H1 (cell line): ENCODE measurements around the gene SNU13. TPM values are rescaled to one million over a fixed set of nuclear protein-coding genes. Genes with fewer than 3 reads are reported as not detected.

Experiments used
- CTCF ChIA-PET: fragments of 300-600 bp; sonication (Branson Sonifier 250); formaldehyde crosslinking; loops from one replicate; lab custom pipeline; 2021; ENCODE audit not compliant: partially characterized antibody; lab: Charles Lee
- POLR2A ChIA-PET: fragments of 300-600 bp; sonication (Branson Sonifier 250); formaldehyde crosslinking; loops from one replicate; lab custom pipeline; 2021; ENCODE audit warnings: inconsistent platforms; ENCODE audit not compliant: partially characterized antibody; lab: Charles Lee
- DNase-seq, 2 experiments: peaks; one replicate each; pipeline versions ENCODE4 v3.0.0 to v3.0.0-alpha.2; 2010 to 2022; ENCODE audit warnings: low spot score in 2 of 2, low read depth in 1 of 2, mixed read lengths in 1 of 2
- FAIRE-seq: peaks from 2 replicates; lab custom pipeline; 2011; peaks lifted over from hg19 to GRCh38; lab: Jason Lieb, UNC
- H2AFZ ChIP-seq: 2 replicates; pipeline ENCODE4 v1.8.1; 2012; ENCODE audit warnings: low read length, inconsistent platforms
- H2AK5ac ChIP-seq: 2 replicates; pipeline ENCODE4 v1.6.1; 2013; ENCODE audit warnings: low read depth, low read length
- H2BK120ac ChIP-seq: replicated peaks from 2 replicates; pipeline ENCODE3; 2013; ENCODE audit warnings: low read depth, low read length, inconsistent platforms
- H2BK12ac ChIP-seq: 2 replicates; pipeline ENCODE4 v1.6.1; 2013; ENCODE audit warnings: low read depth, low read length
- H2BK15ac ChIP-seq: 2 replicates; pipeline ENCODE4 v1.6.1; 2013; ENCODE audit warnings: low read length
- H2BK20ac ChIP-seq: 2 replicates; pipeline ENCODE4 v1.6.1; 2013; ENCODE audit warnings: low read length
- H2BK5ac ChIP-seq: 2 replicates; pipeline ENCODE4 v1.6.1; 2013; ENCODE audit warnings: low read depth, low read length
- H3K14ac ChIP-seq: 2 replicates; pipeline ENCODE4 v1.6.1; 2013; ENCODE audit warnings: inconsistent platforms; ENCODE audit not compliant: insufficient read length
- H3K18ac ChIP-seq: 2 replicates; pipeline ENCODE4 v1.6.1; 2013; ENCODE audit warnings: low read length; ENCODE audit errors: extremely low read depth
- H3K23ac ChIP-seq: 2 replicates; pipeline ENCODE4 v1.6.1; 2013; ENCODE audit warnings: inconsistent platforms; ENCODE audit not compliant: insufficient read length
- H3K23me2 ChIP-seq: 2 replicates; pipeline ENCODE4 v1.6.1; 2013; ENCODE audit warnings: low read depth, low read length
- H3K27ac ChIP-seq: 2 replicates; pipeline ENCODE4 v1.6.1; 2011; ENCODE audit warnings: low read depth, low read length, inconsistent platforms
- H3K27me3 ChIP-seq, 4 experiments: replicated peaks in 1 of 4; 1 replicate in 1 of 4; 2 replicates in 3 of 4; pipeline versions ENCODE4 v1.6.1 to v1.8.1; 2011 to 2013; ENCODE audit warnings: low read length in 3 of 4, mild to moderate bottlenecking in 3 of 4, inconsistent platforms in 2 of 4, mixed read lengths in 2 of 4, moderate library complexity in 1 of 4; ENCODE audit not compliant: control insufficient read depth in 3 of 4, insufficient read depth in 3 of 4; ENCODE audit errors: extremely low read depth in 1 of 4
- H3K36me3 ChIP-seq, 4 experiments: 2 replicates each; pipeline versions ENCODE4 v1.6.1 to v1.8.1; 2011 to 2013; ENCODE audit warnings: mild to moderate bottlenecking in 4 of 4, low read length in 3 of 4, moderate library complexity in 2 of 4, control low read depth in 1 of 4, inconsistent platforms in 1 of 4; ENCODE audit not compliant: insufficient read depth in 4 of 4, control insufficient read depth in 2 of 4
- H3K4ac ChIP-seq: replicated peaks from 2 replicates; pipeline ENCODE3; 2013; ENCODE audit warnings: low read length, low read depth, mixed read lengths, inconsistent platforms; ENCODE audit not compliant: insufficient read length
- H3K4me1 ChIP-seq, 4 experiments: replicated peaks in 1 of 4; 1 replicate in 1 of 4; 2 replicates in 3 of 4; pipeline versions ENCODE4 v1.6.1 to v1.8.1; 2011 to 2013; ENCODE audit warnings: low read length in 3 of 4, inconsistent platforms in 2 of 4, mixed read lengths in 1 of 4; ENCODE audit not compliant: insufficient read depth in 4 of 4, control insufficient read depth in 3 of 4
- H3K4me2 ChIP-seq, 2 experiments: 2 replicates each; pipeline versions ENCODE4 v1.6.1 to v1.8.1; 2011 to 2013; ENCODE audit warnings: low read depth in 2 of 2, low read length in 2 of 2, control low read depth in 1 of 2, inconsistent platforms in 1 of 2, mild to moderate bottlenecking in 1 of 2; ENCODE audit not compliant: insufficient read depth in 1 of 2
- H3K4me3 ChIP-seq, 4 experiments: fragments of 200-600, 300-600 bp in 1 of 4; sonication (generic), shearing (Covaris generic), sonication (Bioruptor Twin) in 1 of 4; 2 replicates each; pipeline versions ENCODE4 v1.5.1 to v1.8.1; 2011 to 2016; ENCODE audit warnings: low read length in 4 of 4, low read depth in 3 of 4, control low read depth in 2 of 4, inconsistent platforms in 2 of 4, mild to moderate bottlenecking in 2 of 4, mixed read lengths in 1 of 4, moderate library complexity in 1 of 4; ENCODE audit not compliant: insufficient read depth in 2 of 4; ENCODE audit errors: extremely low read depth in 1 of 4
- H3K56ac ChIP-seq: replicated peaks from 2 replicates; pipeline ENCODE3; 2013; ENCODE audit warnings: low read depth, mild to moderate bottlenecking, mixed read lengths, low read length, inconsistent platforms; ENCODE audit not compliant: insufficient read length
- H3K79me1 ChIP-seq: 2 replicates; pipeline ENCODE4 v1.6.1; 2013; ENCODE audit warnings: low read depth, low read length, control low read depth
- H3K79me2 ChIP-seq, 2 experiments: 2 replicates each; pipeline versions ENCODE4 v1.6.1 to v1.8.1; 2012 to 2013; ENCODE audit warnings: low read length in 2 of 2, mild to moderate bottlenecking in 2 of 2, inconsistent platforms in 1 of 2; ENCODE audit not compliant: insufficient read depth in 2 of 2, control insufficient read depth in 1 of 2
- H3K9ac ChIP-seq, 4 experiments: replicated peaks in 1 of 4; 1 replicate in 1 of 4; 2 replicates in 3 of 4; pipeline versions ENCODE4 v1.6.1 to v1.8.1; 2011 to 2013; ENCODE audit warnings: low read depth in 3 of 4, low read length in 3 of 4, control low read depth in 2 of 4, mild to moderate bottlenecking in 2 of 4, moderate library complexity in 2 of 4, inconsistent platforms in 1 of 4; ENCODE audit errors: extremely low read depth in 1 of 4
- H3K9me3 ChIP-seq, 2 experiments: 2 replicates each; pipeline versions ENCODE4 v1.6.1 to v1.8.1; 2012 to 2013; ENCODE audit warnings: mild to moderate bottlenecking in 2 of 2, moderate library complexity in 2 of 2, control low read depth in 1 of 2, inconsistent platforms in 1 of 2, low read depth in 1 of 2, low read length in 1 of 2, mixed read lengths in 1 of 2; ENCODE audit not compliant: insufficient read depth in 2 of 2
- H4K20me1 ChIP-seq, 2 experiments: replicated peaks in 1 of 2; 2 replicates each; pipeline versions ENCODE3 to v1.8.1; 2011 to 2013; ENCODE audit warnings: inconsistent platforms in 2 of 2, low read length in 2 of 2, mild to moderate bottlenecking in 1 of 2; ENCODE audit not compliant: insufficient read depth in 2 of 2, control insufficient read depth in 1 of 2
- H4K5ac ChIP-seq: 2 replicates; pipeline ENCODE4 v1.6.1; 2013; ENCODE audit warnings: low read length, low read depth, mixed read lengths, inconsistent platforms; ENCODE audit not compliant: insufficient read length
- H4K8ac ChIP-seq: 2 replicates; pipeline ENCODE4 v1.8.0; 2013; ENCODE audit warnings: mild to moderate bottlenecking, moderate library complexity, low read length, inconsistent platforms; ENCODE audit not compliant: insufficient read depth; ENCODE audit errors: extremely low read depth
- H4K91ac ChIP-seq: replicated peaks from 2 replicates; pipeline ENCODE3; 2013; ENCODE audit warnings: low read length, mixed read lengths, inconsistent platforms; ENCODE audit not compliant: insufficient read length
- CHD2 ChIP-seq: IDR thresholded peaks from 2 replicates; pipeline ENCODE4 v1.6.1; 2012; ENCODE audit warnings: low read length, improper control_type of control experiment
- WGBS, 2 experiments: shearing (Covaris generic) in 1 of 2; methylation state at CpG; one replicate each; pipeline versions ENCODE4 v1.1.6 to v1.1.7; 2013 to 2015; ENCODE audit warnings: low lambda C conversion rate in 2 of 2, mixed read lengths in 2 of 2, inconsistent platforms in 1 of 2, low coverage in 1 of 2, missing lambda C conversion rate in 1 of 2; ENCODE audit not compliant: insufficient replicate concordance in 2 of 2, insufficient coverage in 1 of 2, insufficient read length in 1 of 2; ENCODE audit errors: extremely low coverage in 1 of 2, missing lambda C conversion rate in 1 of 2; 5-methylcytosine and 5-hydroxymethylcytosine counted together
- polyA plus RNA-seq, 7 experiments: library from polyadenylated mRNA; depleted of rRNA in 3 of 7; stranded (reverse) in 5 of 7; unstranded in 2 of 7; fragments of >200 nt in 5 of 7; fragments of 200-250 nt in 2 of 7; gene quantifications; 1 replicate in 5 of 7; 2 replicates in 1 of 7; 4 replicates in 1 of 7; pipeline versions ENCODE4 v1.2.1 to v1.2.3, GENCODE V29; 2011 to 2013; ENCODE audit warnings: missing spikeins in 2 of 7, mixed read lengths in 2 of 7
- total RNA-seq: library from RNA; stranded (reverse); fragmentation: NEBNext Ultra II Directional; extraction: Animal tissue kit (Norgen Biotek cat#: 25700); gene quantifications from 2 replicates; pipeline ENCODE4 v1.2.1, GENCODE V29; 2021

The SNU13 gene
- total and polyA plus RNA-seq, 2 of the 8 experiments (the other 6 are each of a cell fraction or from before 2014, with no cell fraction given), result 241 to 281 TPM

GRCh38 chr22:41654322-41654721, 34.3 kb downstream of the SNU13 start:
- no peaks in the 10 kb centered on the region; the same call in 1 of the 2 replicates for H3K79me1 ChIP-seq
- FAIRE-seq, result no peak
- CTCF ChIA-PET, result interaction anchor here (1.4 kb wide), 1 partner anchor 12 kb away, joined by 9 read pairs; no protein-coding TSS in a partner anchor
- WGBS, 2 experiments, result 92% methylated on average over 3 of the region's 3 CpGs; no CpG with 5 or more reads in 1 of the 2 experiments
- POLR2A ChIA-PET, result interaction anchor here (1.0 to 16.5 kb wide), 6 partner anchors 11 to 65 kb away, joined by 3 to 129 read pairs (median 4); partner anchors contain the start of gene PMM1
- no peaks in the 10 kb centered on the region for H3K23me2 ChIP-seq
- no peak overlapping the region for H2AK5ac ChIP-seq
- no peak overlapping the region for H2BK120ac ChIP-seq
- H3K56ac ChIP-seq, result no peak overlapping the region
- H3K79me2 ChIP-seq, result no peaks in the 10 kb centered on the region
- H3K9me3 ChIP-seq, result no peaks in the 10 kb centered on the region
- H3K14ac ChIP-seq, result no peak overlapping the region
- no peaks in the 10 kb centered on the region for H3K4me1 ChIP-seq
- H3K36me3 ChIP-seq, result peaks cover 58 to 96% (median 77%) of the 10 kb centered on the region in 4 experiments
- H2BK12ac ChIP-seq, result no peak overlapping the region
- no peak overlapping the region for H3K18ac ChIP-seq
- H2AFZ ChIP-seq, result no peak overlapping the region
- H3K27ac ChIP-seq, result no peak overlapping the region
- H2BK20ac ChIP-seq, result no peak overlapping the region
- no peak overlapping the region for H2BK5ac ChIP-seq
- H2BK15ac ChIP-seq, result no peak overlapping the region
- H3K23ac ChIP-seq, result no peak overlapping the region
- H3K4me2 ChIP-seq, result no peak overlapping the region
- no peak overlapping the region for H3K9ac ChIP-seq
- no peak overlapping the region for H4K5ac ChIP-seq
- no peak overlapping the region for H4K8ac ChIP-seq
- no peak overlapping the region for H3K4me3 ChIP-seq
- H4K91ac ChIP-seq, result no peak overlapping the region
- no peak for TF ChIP-seq CHD2
- peaks cover 0 to 5% of the 10 kb centered on the region in 2 experiments for H4K20me1 ChIP-seq
- H3K4ac ChIP-seq, result no peak overlapping the region
- no peak for DNase-seq
- H3K27me3 ChIP-seq, result no peaks in the 10 kb centered on the region
